Measurements from ENCODE around the gene SH3PXD2B.

The SH3PXD2B gene

GRCh38 chr5:172455511-172456061 is 1.3 kb upstream of the SH3PXD2B start:
- no peak for DNase-seq (ENCODE audit: insufficient read length, low spot score)
- TF ChIP-seq POLR2A (IDR thresholded peaks at IDR 0.05; ENCODE audit: low read depth, low read length) (no peak), PAX5 (IDR thresholded peaks at IDR 0.05; ENCODE audit: insufficient read depth, low read length, severe bottlenecking) (no peak), TAF1 (IDR thresholded peaks at IDR 0.05; ENCODE audit: low read depth, low read length) (no peak), POLR2AphosphoS5 (IDR thresholded peaks at IDR 0.05; ENCODE audit: low read depth, low read length) (no peak), SPI1 (IDR thresholded peaks at IDR 0.05; ENCODE audit: low read depth, low read length) (no peak), POU2F2 (IDR thresholded peaks at IDR 0.05; ENCODE audit: low read depth, low read length) (no peak)
- FAIRE-seq: no peak

- no peak for DNase-seq (ENCODE audit: insufficient read length, low spot score)
- TF ChIP-seq PAX5 (IDR thresholded peaks at IDR 0.05; ENCODE audit: insufficient read depth, low read length, severe bottlenecking) (no peak), POLR2AphosphoS5 (IDR thresholded peaks at IDR 0.05; ENCODE audit: low read depth, low read length) (no peak), POU2F2 (IDR thresholded peaks at IDR 0.05; ENCODE audit: low read depth, low read length) (no peak), POLR2A (IDR thresholded peaks at IDR 0.05; ENCODE audit: low read depth, low read length) (no peak)
- no peak for FAIRE-seq
Observed at GRCh38 chr5:172455087-172455381, 709 bp upstream of the SH3PXD2B start.

DNA sequence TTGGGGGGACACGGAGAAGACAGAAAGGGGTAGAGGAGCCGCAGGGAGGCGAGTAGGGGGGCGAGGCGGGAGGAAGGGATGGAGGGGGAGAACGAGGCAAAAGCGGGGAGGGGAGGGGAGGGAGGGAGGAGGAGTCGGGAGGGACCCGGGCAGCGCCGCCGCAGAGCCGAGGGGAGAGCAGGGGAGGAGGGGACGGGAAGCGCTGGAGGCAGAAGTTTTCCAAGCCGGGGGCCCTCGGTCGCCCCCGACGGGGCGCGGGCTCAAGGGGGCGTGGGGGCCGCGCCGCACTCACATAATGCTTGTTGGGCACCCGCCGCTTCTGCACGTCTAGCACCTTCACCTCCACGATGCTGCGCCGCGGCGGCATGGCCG is 353 bp downstream of the SH3PXD2B start:
- no peak for TF ChIP-seq POLR2A (IDR thresholded peaks at IDR 0.05; ENCODE audit: low read depth, low read length)
- no peak for TF ChIP-seq TAF1 (IDR thresholded peaks at IDR 0.05; ENCODE audit: low read depth, low read length)
- no peak for TF ChIP-seq SPI1 (IDR thresholded peaks at IDR 0.05; ENCODE audit: low read depth, low read length)
- no peak for TF ChIP-seq POU2F2 (IDR thresholded peaks at IDR 0.05; ENCODE audit: low read depth, low read length)
- TF ChIP-seq PAX5 (IDR thresholded peaks at IDR 0.05; ENCODE audit: insufficient read depth, low read length, severe bottlenecking): no peak
- TF ChIP-seq POLR2AphosphoS5 (IDR thresholded peaks at IDR 0.05; ENCODE audit: low read depth, low read length): no peak
- FAIRE-seq (no peak), DNase-seq (ENCODE audit: insufficient read length, low spot score) (no peak)

GRCh38 chr5:172453206-172453985 is 929 bp downstream of the SH3PXD2B start:
- DNase-seq (ENCODE audit: insufficient read length, low spot score): no peak
- FAIRE-seq: no peak
- TF ChIP-seq TAF1 (IDR thresholded peaks at IDR 0.05; ENCODE audit: low read depth, low read length) (no peak), POLR2A (IDR thresholded peaks at IDR 0.05; ENCODE audit: low read depth, low read length) (no peak), PAX5 (IDR thresholded peaks at IDR 0.05; ENCODE audit: insufficient read depth, low read length, severe bottlenecking) (no peak), POU2F2 (IDR thresholded peaks at IDR 0.05; ENCODE audit: low read depth, low read length) (no peak), SPI1 (IDR thresholded peaks at IDR 0.05; ENCODE audit: low read depth, low read length) (no peak), POLR2AphosphoS5 (IDR thresholded peaks at IDR 0.05; ENCODE audit: low read depth, low read length) (no peak)

GRCh38 chr5:172452398-172453205 is 1.7 kb downstream of the SH3PXD2B start:
- DNase-seq (ENCODE audit: insufficient read length, low spot score) (no peak), FAIRE-seq (no peak)
- no peak for TF ChIP-seq POU2F2 (IDR thresholded peaks at IDR 0.05; ENCODE audit: low read depth, low read length)
- no peak for TF ChIP-seq TAF1 (IDR thresholded peaks at IDR 0.05; ENCODE audit: low read depth, low read length)
- TF ChIP-seq SPI1 (IDR thresholded peaks at IDR 0.05; ENCODE audit: low read depth, low read length): no peak
- no peak for TF ChIP-seq PAX5 (IDR thresholded peaks at IDR 0.05; ENCODE audit: insufficient read depth, low read length, severe bottlenecking)
- no peak for TF ChIP-seq POLR2A (IDR thresholded peaks at IDR 0.05; ENCODE audit: low read depth, low read length)
- TF ChIP-seq POLR2AphosphoS5 (IDR thresholded peaks at IDR 0.05; ENCODE audit: low read depth, low read length): no peak

DNA sequence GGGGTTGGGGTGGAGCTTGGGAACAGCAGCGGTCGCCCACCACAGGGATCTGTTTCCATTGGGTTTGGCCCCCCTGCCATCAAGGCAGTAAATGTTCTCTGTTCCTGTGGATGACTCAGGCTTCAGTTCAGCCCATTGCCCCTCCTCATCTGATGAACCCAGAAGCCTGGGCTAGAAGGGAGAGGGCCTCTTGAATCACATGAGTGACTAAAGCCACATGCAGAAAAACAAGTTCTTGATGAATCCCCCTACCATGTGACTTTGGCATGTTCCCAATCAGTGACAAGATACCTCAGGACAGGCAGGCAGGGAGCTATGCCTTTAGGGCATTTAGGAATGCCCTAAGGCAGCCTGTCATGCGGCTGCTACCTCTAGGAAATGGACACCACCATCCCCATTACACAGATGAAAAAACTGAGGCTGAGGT is 2.5 kb downstream of the SH3PXD2B start:
- no peak for TF ChIP-seq TAF1 (IDR thresholded peaks at IDR 0.05; ENCODE audit: low read depth, low read length)
- no peak for DNase-seq (ENCODE audit: insufficient read length, low spot score)
- FAIRE-seq: no peak

- TF ChIP-seq PAX5 (IDR thresholded peaks at IDR 0.05; ENCODE audit: insufficient read depth, low read length, severe bottlenecking): no peak
- TF ChIP-seq TAF1 (IDR thresholded peaks at IDR 0.05; ENCODE audit: low read depth, low read length): no peak
- no peak for TF ChIP-seq POLR2A (IDR thresholded peaks at IDR 0.05; ENCODE audit: low read depth, low read length)
- no peak for TF ChIP-seq POLR2AphosphoS5 (IDR thresholded peaks at IDR 0.05; ENCODE audit: low read depth, low read length)
- TF ChIP-seq POU2F2 (IDR thresholded peaks at IDR 0.05; ENCODE audit: low read depth, low read length): no peak
- no peak for TF ChIP-seq SPI1 (IDR thresholded peaks at IDR 0.05; ENCODE audit: low read depth, low read length)
- DNase-seq (ENCODE audit: insufficient read length, low spot score) (peak; percentile 43), FAIRE-seq (no peak)
Observed at GRCh38 chr5:172450861-172451695, 3.2 kb downstream of the SH3PXD2B start.

DNA sequence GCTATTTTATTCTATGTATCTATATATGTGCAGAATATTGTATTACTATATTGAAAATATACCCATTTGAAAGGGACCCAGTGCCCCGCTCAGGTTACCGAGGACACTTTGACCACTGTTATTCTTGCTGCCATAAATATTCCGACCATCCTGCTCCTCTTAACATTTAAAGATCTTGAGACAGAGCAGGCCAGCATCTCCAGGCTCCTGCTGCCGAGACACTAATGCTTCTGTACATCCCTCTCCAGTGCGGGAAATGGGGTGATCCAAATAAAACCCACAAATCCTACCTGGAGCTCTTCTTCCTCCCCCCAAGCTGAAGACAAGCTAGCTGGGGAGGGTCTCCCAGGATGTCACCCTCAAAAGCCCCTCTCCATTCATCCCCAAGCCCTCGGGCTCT is 3.9 kb downstream of the SH3PXD2B start:
- FAIRE-seq: no peak
- no peak for DNase-seq (ENCODE audit: insufficient read length, low spot score)

GRCh38 chr5:172448999-172449398 is 5.3 kb downstream of the SH3PXD2B start:
- TF ChIP-seq TAF1 (IDR thresholded peaks at IDR 0.05; ENCODE audit: low read depth, low read length): no peak
- no peak for TF ChIP-seq POLR2AphosphoS5 (IDR thresholded peaks at IDR 0.05; ENCODE audit: low read depth, low read length)
- no peak for TF ChIP-seq POLR2A (IDR thresholded peaks at IDR 0.05; ENCODE audit: low read depth, low read length)
- TF ChIP-seq PAX5 (IDR thresholded peaks at IDR 0.05; ENCODE audit: insufficient read depth, low read length, severe bottlenecking): no peak
- TF ChIP-seq SPI1 (IDR thresholded peaks at IDR 0.05; ENCODE audit: low read depth, low read length): no peak
- TF ChIP-seq POU2F2 (IDR thresholded peaks at IDR 0.05; ENCODE audit: low read depth, low read length): no peak
- no peak for FAIRE-seq
- DNase-seq (ENCODE audit: insufficient read length, low spot score): no peak

More for the DNA sequence above, 3.9 kb downstream of the SH3PXD2B start:
- TF ChIP-seq POLR2A (IDR thresholded peaks at IDR 0.05; ENCODE audit: low read depth, low read length): no peak
- no peak for TF ChIP-seq TAF1 (IDR thresholded peaks at IDR 0.05; ENCODE audit: low read depth, low read length)
- TF ChIP-seq POU2F2 (IDR thresholded peaks at IDR 0.05; ENCODE audit: low read depth, low read length): no peak
- no peak for TF ChIP-seq SPI1 (IDR thresholded peaks at IDR 0.05; ENCODE audit: low read depth, low read length)
- no peak for TF ChIP-seq POLR2AphosphoS5 (IDR thresholded peaks at IDR 0.05; ENCODE audit: low read depth, low read length)

All from GM12891 (cell line).